GM11168 (cell line): ENCODE data around the gene RBMY1D.
"Not testable (repeated sequence)": the region's sequence is repeated elsewhere in the genome, so short reads cannot be mapped to it uniquely, and the experiment has no call there.

Experiments used
- in situ Hi-C: fragments of 300-500 bp; cut with MboI; formaldehyde crosslinking; loops from one replicate; pipeline ENCODE4 v1.12.0; 2022; ENCODE audit warnings: low sequenced_read_pairs; ENCODE audit not compliant: unreplicated experiment

Gene RBMY1D

GRCh38 chrY:21894426-21894825 lies at the start of gene RBMY1D:
TSS of gene RBMY1D (minus strand) at chrY:21894526. CDS start at chrY:21892513, 2,013 bp downstream.
- in situ Hi-C loops = not testable (repeated sequence)

- in situ Hi-C loops = not testable (repeated sequence)
Measured at GRCh38 chrY:21917932-21918331, 23.6 kb upstream of the RBMY1D start, which contains the start of gene RBMY1E. TSS of gene RBMY1E (minus strand) at chrY:21918032. CDS start at chrY:21916054, 1,978 bp downstream.

- in situ Hi-C loops = not testable (repeated sequence)
Measured at GRCh38 chrY:21869407-21870076, 24.8 kb downstream of the RBMY1D start.

GRCh38 chrY:21845481-21845880 lies 48.8 kb downstream of the RBMY1D start:
- in situ Hi-C loops = no loop called here

GRCh38 chrY:21842090-21842489 lies 52.2 kb downstream of the RBMY1D start:
- in situ Hi-C loops = no loop called here

GRCh38 chrY:21839489-21839888 lies 54.8 kb downstream of the RBMY1D start:
- in situ Hi-C loops = no loop called here

- in situ Hi-C loops = no loop called here
Measured at GRCh38 chrY:21836343-21836742, 58.0 kb downstream of the RBMY1D start.

- in situ Hi-C loops = no loop called here
Measured at GRCh38 chrY:21835052-21835451, 59.3 kb downstream of the RBMY1D start.
